ENCODE data around the gene SUPT4H1. TPM values are rescaled to one million over a fixed set of nuclear protein-coding genes. Genes with fewer than 3 reads are reported as not detected.

Gene SUPT4H1
- total and polyA plus RNA-seq, 9 of the 15 experiments (the other 6 are each of a cell fraction or from before 2014, with no cell fraction given): 62.1 to 320 (median 117) TPM

GRCh38 chr17:58337600-58338453 is 14.2 kb downstream of the SUPT4H1 start (continued):
- TF ChIP-seq PRDM10 (IDR thresholded peaks at IDR 0.05; ENCODE audit: partially characterized antibody) (peak; percentile 46), SIN3A (IDR thresholded peaks at IDR 0.05; ENCODE audit: borderline replicate concordance in 2 of 2, control insufficient read depth in 1 of 2, low read depth in 2 of 2, low read length in 2 of 2) (0 out of 4 replicates have a peak, but pooled peaks of 1 of the 2 experiments have one; percentile 15), HLTF (IDR thresholded peaks at IDR 0.05) (no peak), CHD2 (IDR thresholded peaks at IDR 0.05; ENCODE audit: low read depth, low read length) (peak; percentile 51; the same call in 1 of the 2 replicates), ZNF699 (CRISPR knock-in tag; IDR thresholded peaks at IDR 0.05; ENCODE audit: insufficient replicate concordance) (no peak), USF2 (CRISPR knock-in tag; IDR thresholded peaks at IDR 0.05) (no peak), NEUROD1 (IDR thresholded peaks at IDR 0.05; ENCODE audit: borderline replicate concordance, low read depth, low read length, partially characterized antibody) (peak; percentile 68), ZNF143 (CRISPR knock-in tag; IDR thresholded peaks at IDR 0.05) (no peak), JUNB (CRISPR knock-in tag; conservative IDR thresholded peaks at IDR 0.05) (no peak), KAT2B (IDR thresholded peaks at IDR 0.05; ENCODE audit: low read depth, low read length) (no peak), PTRF (tag; IDR thresholded peaks at IDR 0.05) (no peak), HNRNPH1 (optimal IDR thresholded peaks at IDR 0.05; ENCODE audit: low read depth, low read length) (no peak), ZNF644 (tag; IDR thresholded peaks at IDR 0.05; ENCODE audit: low read depth) (peak; percentile 95), E2F1 (CRISPR knock-in tag; IDR thresholded peaks at IDR 0.05) (no peak), ZFP1 (CRISPR knock-in tag; IDR thresholded peaks at IDR 0.05) (no peak), TSHZ1 (CRISPR knock-in tag; IDR thresholded peaks at IDR 0.05) (no peak), ZNF436 (CRISPR knock-in tag; IDR thresholded peaks at IDR 0.05) (no peak), LCOR (CRISPR knock-in tag; IDR thresholded peaks at IDR 0.05) (peak; percentile 88; the same call in 1 of the 2 replicates)
